Heart right ventricle (tissue), 16 donors: ENCODE measurements around the gene MTUS2. TPM values are rescaled to one million over a fixed set of nuclear protein-coding genes. Genes with fewer than 3 reads are reported as not detected.

Source experiments
- ATAC-seq, 8 donors: fragments of 200-7000 bp; cut with Tn5 transposase; one replicate each; pipeline ENCODE4 v1.9.1; 2020; ENCODE audit warnings: mild to moderate bottlenecking in 8 of 8, moderate library complexity in 8 of 8, moderate number of reproducible peaks in 1 of 8
- DNase-seq, 2 donors: peaks; one replicate each; pipeline ENCODE4 v3.0.0-alpha.2; 2020
- H3K27ac ChIP-seq, 10 donors: fragments of 200-600 bp; sonication (generic) in 2 of 10; one replicate each; pipeline versions ENCODE4 v1.5.0 to v1.8.0; 2020 to 2022; ENCODE audit warnings: mild to moderate bottlenecking in 3 of 10
- H3K27me3 ChIP-seq, 7 donors: fragments of 200-600 bp; one replicate each; pipeline ENCODE4 v1.8.0; 2021 to 2022; ENCODE audit warnings: mild to moderate bottlenecking in 2 of 7
- H3K36me3 ChIP-seq, 9 donors: fragments of 200-600 bp; sonication (generic) in 1 of 9; one replicate each; pipeline versions ENCODE4 v1.5.0 to v1.8.0; 2020 to 2022; ENCODE audit warnings: mild to moderate bottlenecking in 2 of 9
- H3K4me1 ChIP-seq, 9 donors: fragments of 200-600 bp; sonication (generic) in 1 of 9; one replicate each; pipeline versions ENCODE4 v1.5.0 to v1.8.0; 2020 to 2022; ENCODE audit warnings: mild to moderate bottlenecking in 4 of 9
- H3K4me3 ChIP-seq, 10 donors: fragments of 200-600 bp; sonication (generic) in 2 of 10; one replicate each; pipeline versions ENCODE4 v1.5.0 to v1.8.0; 2020 to 2022; ENCODE audit warnings: mild to moderate bottlenecking in 7 of 10, moderate library complexity in 2 of 10
- H3K9me3 ChIP-seq, 11 donors: fragments of 200-600 bp in 10 of 11; sonication (generic) in 2 of 11; one replicate each; pipeline versions ENCODE4 v1.5.0 to v1.8.0; 2013 to 2022; ENCODE audit warnings: mild to moderate bottlenecking in 2 of 11, control low read depth in 1 of 11, moderate library complexity in 1 of 11
- CTCF ChIP-seq, 9 donors: fragments of 200-600 bp; sonication (generic) in 2 of 9; IDR thresholded peaks; one replicate each; pipeline versions ENCODE4 v1.5.0 to v1.8.0; 2021 to 2022; ENCODE audit warnings: antibody characterized with exemption in 9 of 9, mild to moderate bottlenecking in 5 of 9, moderate library complexity in 1 of 9
- WGBS, 2 donors: extraction: QIAGEN DNeasy Blood & Tissue Kit; methylation state at CpG; one replicate each; pipeline ENCODE4 v1.1.7; 2013; ENCODE audit warnings: inconsistent platforms in 1 of 2; 5-methylcytosine and 5-hydroxymethylcytosine counted together
- intact Hi-C, 10 donors: fragments of 100-400 bp; cut with DNase I; formaldehyde crosslinking; loops; one replicate each; pipeline versions ENCODE4 v1.11.1 to v1.14.2; 2022
- polyA plus RNA-seq, 2 donors: library from polyadenylated mRNA; stranded (reverse); fragments of 200-250 nt; gene quantifications; one replicate each; pipeline ENCODE4 v1.2.3, GENCODE V29; 2013
- total RNA-seq, 10 donors: library from RNA; stranded (reverse); fragmentation: NEBNext Ultra II Directional in 3 of 10; extraction: Animal tissue kit (Norgen Biotek cat#: 25700) in 3 of 10; gene quantifications; one replicate each; pipeline versions ENCODE4 v1.2.1 to v1.2.4, GENCODE V29; 2021 to 2023
- donor health status: Arrhythmogenic right ventricular cardiomyopathy.
- donor health status: ischemic (EF 13 %, LVEDD 7.1; RV severe dilation, severe dysfunction).
- donor health status: healthy with polysubstance abuse.
- donor health status: DM: no; HTN: yes; CAD: no.
- donor health status: DM: no; HTN: no; CAD: no.
- donor health status: ischemic (EF 25% LVEDD 6.9; RV normal size, moderate dysfunction).
- donor health status: ischemic (EF 25% LVEDD 5.7; RV mildly dilated, moderate dysfunction).
- donor health status: healthy.
- donor health status: DM: yes; HTN: yes; CAD: no.
- donor health status: Ischemic cardiomyopathy.
- donor health status: ischemic (EF 35%, LVEDD 5.7; RV mildly dilated, moderate dysfunction).
- donor health status: nonischemic (EF 11% LVEDD 7.7; RV severe dilation, severe dysfunction).
- donor health status: DM: yes; HTN: yes; CAD: no.
- donor health status: PGD.
- donor health status: ischemic (EF 29% LVEDD 5.4; RV normal size, mild dysfunction).
- donor health status: nonischemic (EF 23%, LVEDD 6.1; RV moderate dilation, normal function).

Gene MTUS2
- total and polyA plus RNA-seq, 12 donors: 18.7 to 159 (median 65.6) TPM

GRCh38 chr13:29323954-29324353 lies 503.8 kb downstream of the MTUS2 start:
- Histone ChIP-seq H3K27me3 (no peaks in the 10 kb centered on the region), H3K36me3 (no peaks in the 10 kb centered on the region), H3K4me3 (no peak overlapping the region), H3K27ac (no peak overlapping the region), H3K4me1 (no peaks in the 10 kb centered on the region), H3K9me3 (peaks cover 0 to 6% (median 0%) of the 10 kb centered on the region in 11 donors)
- no peak for TF ChIP-seq CTCF (IDR thresholded peaks at IDR 0.05)
- ATAC-seq (no peak), DNase-seq (no peak)
- intact Hi-C loops: no loop called here
- WGBS, 2 donors: 69 to 71% methylated on average over 9 of the region's 9 CpGs

- H3K4me1 ChIP-seq: no peaks in the 10 kb centered on the region
- 63 to 69% methylated on average over 1 of the region's 1 CpG for WGBS, 2 donors
- H3K36me3 ChIP-seq: no peaks in the 10 kb centered on the region
- no peak overlapping the region for H3K27ac ChIP-seq
- DNase-seq (no peak), ATAC-seq (no peak)
- H3K9me3 ChIP-seq: peaks cover 0 to 6% (median 0%) of the 10 kb centered on the region in 11 donors
- no peaks in the 10 kb centered on the region for H3K27me3 ChIP-seq
- no peak for TF ChIP-seq CTCF (IDR thresholded peaks at IDR 0.05)
- no peak overlapping the region for H3K4me3 ChIP-seq
- intact Hi-C loops: no loop called here
Measured at GRCh38 chr13:29324601-29325000, 504.5 kb downstream of the MTUS2 start.

- no peak for TF ChIP-seq CTCF (IDR thresholded peaks at IDR 0.05)
- Histone ChIP-seq H3K27ac (no peak overlapping the region), H3K4me1 (no peaks in the 10 kb centered on the region), H3K27me3 (no peaks in the 10 kb centered on the region), H3K36me3 (no peaks in the 10 kb centered on the region), H3K9me3 (peaks cover 0 to 13% (median 0%) of the 10 kb centered on the region in 11 donors), H3K4me3 (no peak overlapping the region)
- intact Hi-C loops: no loop called here
- DNase-seq (no peak), ATAC-seq (no peak)
- WGBS, 2 donors: 37 to 85% methylated on average over 2 of the region's 2 CpGs
Measured at GRCh38 chr13:29328501-29328900, 508.4 kb downstream of the MTUS2 start.

GRCh38 chr13:29336356-29336755 lies 516.2 kb downstream of the MTUS2 start:
- Histone ChIP-seq H3K4me3 (no peak overlapping the region), H3K36me3 (no peaks in the 10 kb centered on the region), H3K27ac (no peak overlapping the region), H3K4me1 (no peaks in the 10 kb centered on the region), H3K9me3 (peaks cover 0 to 18% (median 0%) of the 10 kb centered on the region in 11 donors), H3K27me3 (no peaks in the 10 kb centered on the region)
- ATAC-seq (no peak), DNase-seq (no peak)
- WGBS, 2 donors: 64 to 84% methylated on average over 7 of the region's 7 CpGs
- TF ChIP-seq CTCF (IDR thresholded peaks at IDR 0.05): no peak
- intact Hi-C loops: no loop called here
